Activated CD4-positive, alpha-beta T cell treated with anti-CD3 and anti-CD28 coated beads for 1 hour (primary cell): ENCODE results near the gene PCLO.
"Not testable (repeated sequence)": the region's sequence is repeated elsewhere in the genome, so short reads cannot be mapped to it uniquely, and the experiment has no call there.

Experiments
- DNase-seq: peaks from one replicate; pipeline ENCODE4 v3.0.0-alpha.2; 2020

Gene PCLO

DNA sequence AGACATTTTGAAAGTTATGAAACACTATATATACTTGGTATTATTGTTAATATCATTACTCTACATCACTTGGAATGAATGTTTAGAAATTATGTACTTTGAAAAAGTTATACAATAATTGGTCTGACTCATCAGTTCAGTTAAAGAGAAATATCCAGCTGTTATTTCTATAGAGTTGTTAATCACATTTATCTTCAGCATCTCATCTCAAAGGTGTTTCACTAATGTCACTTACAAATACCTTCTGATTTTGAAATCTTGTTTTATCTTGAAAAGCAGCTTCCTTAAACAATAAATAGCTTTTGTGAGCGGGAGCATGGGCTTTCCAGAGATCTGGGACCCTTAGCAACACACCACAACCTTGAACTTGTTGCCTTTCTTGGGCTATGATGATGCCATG lies 205.2 kb downstream of the PCLO start:
- no peak for DNase-seq

GRCh38 chr7:82953324-82954027 lies 209.2 kb downstream of the PCLO start:
- DNase-seq, result no peak

- DNase-seq, result no peak
Measured at GRCh38 chr7:82950436-82950835, 212.2 kb downstream of the PCLO start.

GRCh38 chr7:82945480-82945879 lies 217.2 kb downstream of the PCLO start:
- DNase-seq, result no peak

DNA sequence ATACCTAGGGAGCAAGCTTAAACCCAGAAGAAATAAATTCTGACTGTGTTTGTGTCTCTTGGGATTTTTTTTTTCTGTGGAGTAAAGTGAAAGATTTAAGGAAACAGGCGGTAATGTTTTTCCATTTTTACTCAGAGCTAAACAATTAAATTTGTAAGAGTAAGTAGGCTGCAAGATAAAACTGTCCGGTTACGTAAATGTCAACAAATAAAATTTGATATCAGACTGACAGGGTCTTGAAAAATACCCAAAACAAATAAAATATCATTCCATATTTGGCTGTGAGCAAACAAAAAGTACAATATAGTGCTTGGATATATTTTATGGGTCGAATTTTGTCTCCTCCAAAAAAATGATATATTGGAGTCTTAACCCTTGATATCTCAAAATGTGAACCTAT lies 217.6 kb downstream of the PCLO start:
- no peak for DNase-seq

GRCh38 chr7:82932516-82932915 lies 230.2 kb downstream of the PCLO start:
- no peak for DNase-seq

GRCh38 chr7:82926477-82926876 lies 236.2 kb downstream of the PCLO start:
- DNase-seq, result no peak

DNA sequence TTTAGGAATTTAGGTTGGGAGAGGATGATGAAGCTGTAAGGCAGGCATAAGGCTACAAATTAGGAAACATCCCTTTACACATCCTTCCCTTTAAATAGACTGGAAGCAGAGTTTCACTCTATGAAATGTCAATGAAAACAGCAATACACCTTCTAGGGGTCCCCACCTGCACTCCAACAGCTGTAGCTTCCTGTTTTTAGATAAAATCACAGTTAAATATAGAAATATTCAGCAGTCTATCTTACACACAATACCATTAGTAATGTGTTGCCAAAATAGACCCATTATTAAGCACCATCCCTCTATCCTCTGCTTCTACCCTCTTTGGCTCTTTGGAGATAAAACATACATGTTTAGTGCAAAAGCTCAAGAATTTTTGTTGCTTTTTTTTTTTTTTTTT lies 237.4 kb downstream of the PCLO start:
- DNase-seq, result no peak

- no peak for DNase-seq
Measured at GRCh38 chr7:82906502-82906901, 256.2 kb downstream of the PCLO start.

DNA sequence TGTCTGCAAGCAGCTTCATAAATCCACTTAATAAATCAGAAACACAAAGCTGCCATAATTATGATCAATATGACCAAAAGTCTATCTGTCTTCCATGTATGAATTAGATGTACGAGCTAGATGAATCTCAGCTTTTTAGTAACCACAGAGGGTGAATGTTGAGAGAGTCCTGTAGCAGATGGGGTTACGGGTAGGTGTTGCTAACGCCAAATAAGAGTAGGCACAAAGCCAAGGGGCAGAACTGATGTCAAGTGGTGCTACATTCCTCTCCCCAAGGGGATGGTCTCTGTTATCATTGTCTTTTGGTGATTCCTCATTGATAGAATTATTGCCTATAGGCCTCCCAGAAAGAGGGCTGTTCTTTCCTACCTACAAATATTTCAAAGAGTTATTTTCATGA lies 257.8 kb downstream of the PCLO start:
- no peak for DNase-seq

DNA sequence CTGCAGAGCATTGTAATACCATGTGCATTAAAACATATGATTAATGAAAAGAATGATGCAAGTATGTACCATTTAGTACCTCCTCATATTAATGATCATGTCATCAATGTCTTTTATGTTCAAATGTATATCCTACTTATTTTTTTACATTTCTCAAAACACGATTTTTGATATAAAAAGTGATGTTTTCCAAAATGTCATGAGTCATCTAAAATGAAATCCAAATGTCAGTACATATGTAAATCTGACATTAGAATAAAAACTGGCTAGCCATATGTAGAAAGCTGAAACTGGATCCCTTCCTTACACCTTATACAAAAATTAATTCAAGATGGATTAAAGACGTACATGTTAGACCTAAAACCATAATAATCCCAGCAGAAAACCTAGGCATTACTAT lies 261.6 kb downstream of the PCLO start:
- DNase-seq, result not testable (repeated sequence)

GRCh38 chr7:82897500-82897899 lies 265.2 kb downstream of the PCLO start:
- no peak for DNase-seq

- not testable (repeated sequence) for DNase-seq
Measured at GRCh38 chr7:82894341-82894740, 268.3 kb downstream of the PCLO start.

GRCh38 chr7:82886324-82886723 lies 276.4 kb downstream of the PCLO start:
- no peak for DNase-seq

- DNase-seq, result no peak
Measured at GRCh38 chr7:82865856-82866255, 296.8 kb downstream of the PCLO start.

DNA sequence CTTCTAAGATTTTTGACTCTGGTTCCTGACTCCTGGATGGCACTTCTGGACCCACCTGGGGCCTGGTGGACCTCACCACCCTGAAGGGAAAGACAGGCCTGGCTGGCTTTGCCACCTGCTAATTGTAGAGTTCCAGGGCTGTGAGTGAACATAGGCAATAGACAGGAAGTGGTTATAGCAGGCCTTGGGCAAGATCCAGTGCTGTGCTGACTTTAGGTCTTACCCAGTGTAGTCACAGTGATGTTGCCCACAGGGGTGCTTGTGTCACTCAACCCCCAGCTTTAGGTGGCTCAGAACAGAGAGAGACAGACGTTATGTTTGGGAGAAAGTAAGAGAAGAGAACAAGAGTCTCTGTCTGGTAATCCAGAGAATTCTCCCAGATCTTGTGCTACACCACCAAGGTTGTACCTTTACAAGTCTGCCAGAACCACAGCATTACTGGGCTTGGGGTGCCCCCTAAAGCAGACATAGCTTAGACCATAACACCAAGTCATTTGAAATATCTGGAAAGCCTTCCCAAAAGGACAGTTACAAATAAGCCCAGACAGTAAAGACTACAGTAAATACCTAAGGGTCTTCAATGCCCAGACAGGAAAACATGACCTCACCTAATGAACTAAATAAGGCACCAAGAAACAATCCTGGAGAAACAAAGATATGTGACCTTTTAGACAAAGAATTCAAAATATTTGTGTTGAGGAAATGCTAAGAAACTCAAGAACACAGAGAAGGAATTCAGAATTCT lies 303.4 kb downstream of the PCLO start:
- no peak for DNase-seq

GRCh38 chr7:82851121-82851520 lies 311.6 kb downstream of the PCLO start:
- DNase-seq, result no peak

GRCh38 chr7:82841828-82842227 lies 320.9 kb downstream of the PCLO start:
- DNase-seq, result no peak

- no peak for DNase-seq
Measured at GRCh38 chr7:82840061-82840460, 322.6 kb downstream of the PCLO start.

DNA sequence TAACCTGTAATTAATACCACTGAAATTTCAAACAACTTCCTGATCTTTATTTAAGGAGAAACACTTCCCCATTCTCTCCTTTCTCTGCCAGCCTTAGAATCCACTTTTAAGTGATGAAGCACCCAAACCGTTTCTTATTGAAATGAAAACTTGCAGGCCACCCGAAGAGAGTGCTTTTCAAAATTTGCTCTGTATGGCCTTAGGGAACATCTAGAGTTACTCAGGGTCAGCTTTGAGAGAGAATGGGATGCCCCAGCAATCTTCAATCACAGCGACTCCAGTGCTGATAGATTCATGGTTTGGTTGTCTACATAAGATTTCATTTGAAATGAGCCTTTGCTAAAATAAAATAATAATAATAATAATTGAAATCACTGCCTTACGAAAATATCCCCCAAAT lies 323.1 kb downstream of the PCLO start:
- DNase-seq, result no peak

DNA sequence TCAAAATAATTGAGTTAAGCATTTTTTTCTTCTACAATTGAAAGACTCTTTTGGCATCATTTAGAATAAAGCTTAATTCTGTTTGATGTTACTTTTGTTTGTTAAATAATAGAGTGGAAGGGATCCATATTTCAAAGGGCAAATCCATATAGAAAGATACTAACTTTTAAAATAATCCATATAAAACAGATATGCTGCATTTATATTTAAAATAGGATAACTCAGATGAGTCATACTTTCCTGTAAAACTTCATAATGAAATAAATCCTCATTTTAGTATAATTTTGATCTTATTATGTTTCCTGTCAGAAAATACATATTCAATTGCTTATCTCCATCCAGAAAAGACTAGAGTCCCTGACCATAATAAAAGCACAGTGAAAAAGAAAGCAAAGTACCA lies 323.6 kb downstream of the PCLO start:
- no peak for DNase-seq

DNA sequence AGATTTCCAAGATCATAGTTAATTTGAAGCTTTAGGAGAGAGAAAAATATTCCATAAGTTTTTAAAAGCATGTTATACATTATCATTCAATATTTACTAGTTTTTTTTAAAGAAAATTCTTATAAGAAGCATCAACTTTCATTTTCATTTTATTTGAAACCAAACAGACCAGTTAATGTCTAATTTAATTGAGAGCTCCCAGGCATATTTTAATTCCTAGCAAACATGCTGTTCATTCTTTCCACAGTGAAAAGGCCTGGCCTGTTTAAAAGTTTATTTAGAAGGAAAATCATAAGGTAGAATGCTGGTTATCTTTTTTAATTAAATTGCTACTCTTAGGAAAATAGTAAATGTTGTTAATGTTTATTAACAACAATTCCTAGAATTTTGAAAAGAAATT lies 324.4 kb downstream of the PCLO start:
- no peak for DNase-seq

GRCh38 chr7:82823073-82823472 lies 339.6 kb downstream of the PCLO start:
- no peak for DNase-seq

DNA sequence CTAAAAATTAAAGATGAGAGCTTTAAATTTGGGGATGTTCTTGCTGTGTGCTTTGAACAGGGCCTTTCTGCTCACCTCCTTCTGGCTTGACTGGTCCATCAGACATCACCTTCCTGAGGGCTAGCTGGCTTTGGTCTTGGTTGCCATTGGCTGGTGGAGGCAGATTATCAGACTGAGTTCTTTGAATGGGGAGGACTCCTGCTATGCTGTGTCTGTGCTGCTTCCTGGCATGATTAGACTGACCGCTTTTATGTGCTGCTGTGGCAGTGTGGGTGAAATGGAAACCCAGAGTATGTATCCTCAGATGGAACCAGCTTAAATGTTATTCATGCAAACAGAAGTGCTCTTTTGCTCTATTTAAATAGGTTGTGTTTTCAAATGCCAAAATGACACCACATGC lies 341.6 kb downstream of the PCLO start:
- DNase-seq, result no peak

- DNase-seq, result no peak
Measured at GRCh38 chr7:82818171-82818570, 344.5 kb downstream of the PCLO start.
